ENCODE results near the gene MYEOV.

The MYEOV gene

DNA sequence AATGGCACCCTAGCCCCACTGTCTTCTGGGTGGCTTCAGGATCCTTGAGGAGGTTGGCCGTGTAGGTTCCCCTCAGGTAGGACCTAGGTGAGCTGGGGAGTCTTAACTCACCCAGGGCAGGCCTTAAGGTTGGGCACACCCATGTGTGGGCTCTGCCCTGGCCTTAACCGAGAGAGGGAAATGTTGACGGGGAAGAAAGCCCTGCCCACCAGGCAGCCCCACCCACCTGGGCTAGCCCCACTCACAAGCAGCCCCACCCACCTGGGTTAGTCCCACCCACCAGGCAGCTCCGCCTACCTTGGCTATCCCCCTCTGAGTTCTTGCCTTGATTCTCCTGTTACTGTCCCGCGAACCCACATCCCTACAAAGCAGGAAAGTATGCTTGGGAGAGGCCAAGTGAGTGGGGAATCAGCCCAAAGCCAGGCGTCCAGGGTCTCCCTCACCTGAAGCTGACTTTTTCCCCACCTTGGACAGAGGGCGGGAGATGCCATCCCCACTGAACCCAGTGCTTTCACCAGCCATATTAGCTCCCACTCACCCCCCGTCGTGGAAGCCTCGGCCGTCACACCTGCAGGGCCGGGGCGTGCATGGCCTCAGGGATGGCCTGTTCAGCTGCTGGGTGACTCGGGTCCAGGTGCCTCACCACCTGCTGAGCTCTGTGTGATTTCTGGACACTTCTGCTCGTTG lies at the start of gene MYEOV:
Gene MYEOV, plus strand, starts transcription at position 337 of the 687 bp plus-strand sequence. CDS start 1,200 bp downstream, outside the sequence.
- no peak within 1 kb of the TSS for H3K27ac ChIP-seq (ENCODE audit: low read depth, low read length)
- H3K4me1 ChIP-seq (ENCODE audit: control insufficient read depth in 5 of 5, insufficient read depth in 5 of 5, low read length in 5 of 5): peaks cover 19 to 63% (median 58%) of the 10 kb centered on the region in 5 donors

DNA sequence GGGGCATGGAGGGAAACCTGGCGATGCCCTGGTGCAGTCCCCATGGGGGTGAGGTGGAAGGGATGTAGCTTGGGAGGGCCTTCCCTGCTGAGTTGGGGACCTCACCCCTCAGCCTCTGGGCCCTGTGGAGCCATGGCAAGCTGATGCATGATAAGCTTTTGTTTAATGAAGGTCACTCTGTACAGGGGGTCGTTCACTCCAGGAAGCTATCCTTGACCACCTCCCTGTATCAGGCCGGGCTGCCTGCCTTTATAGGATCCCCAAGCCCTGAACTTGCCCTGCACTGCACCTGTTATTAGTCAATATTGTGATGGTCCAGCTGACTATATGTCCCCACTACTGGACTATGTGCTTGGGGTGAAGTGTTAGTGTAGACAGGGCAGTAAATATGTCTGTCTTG lies 49.7 kb upstream of the MYEOV start:
- Histone ChIP-seq H3K4me1 (ENCODE audit: control insufficient read depth in 5 of 5, insufficient read depth in 5 of 5, low read length in 5 of 5) (peaks cover 0 to 12% (median 8%) of the 10 kb centered on the region in 5 donors), H3K9ac (ENCODE audit: low read length in 5 of 5) (no peak overlapping the region), H3K27ac (ENCODE audit: low read depth, low read length) (no peak overlapping the region), H3K4me3 (ENCODE audit: low read depth in 1 of 5, low read length in 5 of 5) (no peak overlapping the region), H3K36me3 (ENCODE audit: control insufficient read depth in 5 of 5, insufficient read depth in 5 of 5, low read length in 5 of 5) (no peaks in the 10 kb centered on the region), H3K9me3 (ENCODE audit: control insufficient read depth in 5 of 5, low read length in 5 of 5) (no peaks in the 10 kb centered on the region), H3K27me3 (ENCODE audit: control insufficient read depth in 5 of 5, insufficient read depth in 4 of 5, low read length in 5 of 5) (peaks cover 0 to 4% (median 0%) of the 10 kb centered on the region in 5 donors)

More for the DNA sequence above, at the start of gene MYEOV:
- Histone ChIP-seq H3K36me3 (ENCODE audit: control insufficient read depth in 5 of 5, insufficient read depth in 5 of 5, low read length in 5 of 5) (no peaks in the 10 kb centered on the region), H3K9me3 (ENCODE audit: control insufficient read depth in 5 of 5, low read length in 5 of 5) (peaks cover 0 to 4% (median 0%) of the 10 kb centered on the region in 5 donors), H3K4me3 (ENCODE audit: low read depth in 1 of 5, low read length in 5 of 5) (peak within 1 kb of the TSS in 4 of 5 donors; percentile 45 to 50 (median 49)), H3K27me3 (ENCODE audit: control insufficient read depth in 5 of 5, insufficient read depth in 4 of 5, low read length in 5 of 5) (no peaks in the 10 kb centered on the region), H3K9ac (ENCODE audit: low read length in 5 of 5) (peak within 1 kb of the TSS in 3 of 5 donors; percentile 42 to 67 (median 56))

DNA sequence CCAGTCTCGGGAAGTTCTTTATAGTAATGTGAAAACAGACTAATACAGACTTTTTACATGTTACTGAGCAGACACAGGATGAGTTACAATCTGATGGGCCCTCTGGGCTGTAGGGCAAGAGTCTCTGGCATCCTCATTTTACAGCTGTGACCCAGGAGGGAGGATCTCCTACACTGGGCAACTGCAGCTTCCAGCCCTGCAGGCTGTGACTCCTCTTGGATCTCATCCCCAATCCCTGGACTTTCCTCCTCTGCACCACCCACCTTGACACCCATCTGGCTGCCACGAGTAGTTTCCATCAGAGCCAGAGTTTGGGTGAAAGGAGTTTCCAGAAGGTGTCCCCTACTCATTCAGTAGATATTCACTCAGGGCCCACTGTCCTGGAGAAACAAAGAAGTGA lies 48.9 kb upstream of the MYEOV start:
- Histone ChIP-seq H3K4me3 (ENCODE audit: low read depth in 1 of 5, low read length in 5 of 5) (no peak overlapping the region), H3K27ac (ENCODE audit: low read depth, low read length) (no peak overlapping the region), H3K9me3 (ENCODE audit: control insufficient read depth in 5 of 5, low read length in 5 of 5) (no peaks in the 10 kb centered on the region), H3K27me3 (ENCODE audit: control insufficient read depth in 5 of 5, insufficient read depth in 4 of 5, low read length in 5 of 5) (peaks cover 3 to 9% (median 5%) of the 10 kb centered on the region in 5 donors), H3K4me1 (ENCODE audit: control insufficient read depth in 5 of 5, insufficient read depth in 5 of 5, low read length in 5 of 5) (peaks cover 0 to 13% (median 12%) of the 10 kb centered on the region in 5 donors), H3K36me3 (ENCODE audit: control insufficient read depth in 5 of 5, insufficient read depth in 5 of 5, low read length in 5 of 5) (no peaks in the 10 kb centered on the region), H3K9ac (ENCODE audit: low read length in 5 of 5) (no peak overlapping the region)

DNA sequence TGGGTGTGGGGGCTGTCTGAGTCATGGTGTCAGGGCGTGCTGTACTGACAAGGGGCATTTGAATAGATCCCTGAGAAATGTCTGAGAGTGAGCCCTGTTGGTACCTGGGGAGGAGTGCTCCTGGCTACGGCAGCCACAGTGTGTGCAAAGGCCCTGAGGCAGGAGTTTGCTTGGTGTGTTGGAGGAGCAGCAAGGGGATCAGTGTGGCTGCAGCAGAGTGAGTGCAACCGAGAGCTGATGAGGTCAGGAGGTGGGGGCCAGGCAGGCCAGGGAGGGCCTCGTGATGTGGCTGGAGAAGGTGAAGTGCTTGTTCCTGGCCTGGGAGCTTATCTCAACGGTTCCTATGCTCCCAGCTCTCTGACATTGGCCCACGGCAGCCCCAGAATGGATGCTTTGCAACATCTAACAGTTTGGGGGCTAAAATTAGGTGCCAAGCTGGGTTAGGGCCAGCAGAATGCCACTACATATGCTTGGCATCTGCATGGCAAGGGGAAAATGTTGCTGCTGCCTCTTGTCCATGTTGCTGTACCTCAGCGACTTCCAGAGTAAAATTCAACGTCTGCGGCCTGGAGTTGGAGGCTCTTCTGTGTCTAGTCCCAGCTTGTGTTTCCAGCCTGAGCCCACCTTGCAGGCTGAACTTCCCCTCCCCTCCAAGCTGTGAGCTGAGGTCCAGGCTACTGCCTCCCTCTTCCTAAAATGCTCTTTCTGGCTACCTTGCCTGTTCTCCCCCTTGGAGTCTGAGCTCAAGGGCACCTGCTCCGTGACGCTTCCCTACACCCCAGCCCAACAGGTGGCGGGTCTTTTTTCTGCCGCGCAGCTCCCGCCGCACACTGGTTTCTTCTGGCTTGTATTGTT lies 48.2 kb upstream of the MYEOV start:
- Histone ChIP-seq H3K4me3 (ENCODE audit: low read depth in 1 of 5, low read length in 5 of 5) (no peak overlapping the region), H3K36me3 (ENCODE audit: control insufficient read depth in 5 of 5, insufficient read depth in 5 of 5, low read length in 5 of 5) (no peaks in the 10 kb centered on the region), H3K9me3 (ENCODE audit: control insufficient read depth in 5 of 5, low read length in 5 of 5) (no peaks in the 10 kb centered on the region), H3K27ac (ENCODE audit: low read depth, low read length) (no peak overlapping the region), H3K9ac (ENCODE audit: low read length in 5 of 5) (no peak overlapping the region), H3K4me1 (ENCODE audit: control insufficient read depth in 5 of 5, insufficient read depth in 5 of 5, low read length in 5 of 5) (peaks cover 0 to 13% (median 12%) of the 10 kb centered on the region in 5 donors), H3K27me3 (ENCODE audit: control insufficient read depth in 5 of 5, insufficient read depth in 4 of 5, low read length in 5 of 5) (peaks cover 4 to 12% (median 5%) of the 10 kb centered on the region in 5 donors)

- no peak overlapping the region for H3K4me3 ChIP-seq (ENCODE audit: low read depth in 1 of 5, low read length in 5 of 5)
- H3K9me3 ChIP-seq (ENCODE audit: control insufficient read depth in 5 of 5, low read length in 5 of 5): peaks cover 5 to 18% (median 12%) of the 10 kb centered on the region in 5 donors
- peaks cover 0 to 5% (median 0%) of the 10 kb centered on the region in 5 donors for H3K4me1 ChIP-seq (ENCODE audit: control insufficient read depth in 5 of 5, insufficient read depth in 5 of 5, low read length in 5 of 5)
- no peaks in the 10 kb centered on the region for H3K36me3 ChIP-seq (ENCODE audit: control insufficient read depth in 5 of 5, insufficient read depth in 5 of 5, low read length in 5 of 5)
- H3K27ac ChIP-seq (ENCODE audit: low read depth, low read length): no peak overlapping the region
- H3K9ac ChIP-seq (ENCODE audit: low read length in 5 of 5): no peak overlapping the region
- H3K27me3 ChIP-seq (ENCODE audit: control insufficient read depth in 5 of 5, insufficient read depth in 4 of 5, low read length in 5 of 5): peaks cover 4 to 23% (median 19%) of the 10 kb centered on the region in 5 donors
Observed at GRCh38 chr11:69249311-69250185, 44.4 kb upstream of the MYEOV start.

DNA sequence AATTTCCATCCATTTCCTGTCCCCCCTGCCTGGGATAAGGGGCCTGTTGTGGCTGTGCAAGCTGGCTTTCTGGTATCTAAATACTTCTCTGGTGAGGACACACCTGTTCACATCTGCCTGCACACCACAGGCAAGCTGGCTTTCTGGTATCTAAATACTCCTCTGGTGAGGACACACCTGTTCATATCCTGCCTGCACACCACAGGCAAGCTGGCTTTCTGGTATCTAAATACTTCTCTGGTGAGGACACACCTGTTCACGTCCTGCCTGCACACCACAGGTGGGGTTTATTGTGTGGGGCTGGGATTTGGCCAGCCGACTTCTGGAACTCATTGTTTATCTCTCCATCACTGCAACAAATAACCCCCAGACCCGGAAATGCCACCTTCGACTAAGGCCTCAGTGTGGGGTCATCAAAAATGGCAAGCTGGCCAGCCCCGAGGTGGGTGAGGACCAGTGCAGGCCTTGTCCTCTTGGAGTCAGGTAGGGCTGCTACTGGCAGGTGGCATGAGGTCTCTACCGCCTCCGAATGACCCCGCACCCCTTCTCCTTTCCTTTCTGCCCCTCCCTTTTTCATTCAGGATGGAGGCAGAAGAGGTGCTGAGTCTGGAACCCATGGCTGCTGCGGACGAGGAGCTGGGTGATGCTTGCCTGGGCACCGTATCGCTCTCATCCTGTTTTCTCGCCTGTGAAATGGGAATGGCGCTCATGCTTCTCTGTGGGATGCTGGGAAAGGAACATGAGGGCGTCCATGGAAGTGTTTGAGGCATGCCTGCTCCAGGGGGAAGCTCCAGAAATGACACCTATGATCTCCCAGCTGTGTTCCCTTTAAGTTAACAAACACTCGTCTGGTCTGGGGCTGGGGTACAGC lies 43.5 kb upstream of the MYEOV start:
- Histone ChIP-seq H3K4me3 (ENCODE audit: low read depth in 1 of 5, low read length in 5 of 5) (no peak overlapping the region), H3K4me1 (ENCODE audit: control insufficient read depth in 5 of 5, insufficient read depth in 5 of 5, low read length in 5 of 5) (peaks cover 0 to 5% (median 0%) of the 10 kb centered on the region in 5 donors), H3K9me3 (ENCODE audit: control insufficient read depth in 5 of 5, low read length in 5 of 5) (peaks cover 5 to 18% (median 12%) of the 10 kb centered on the region in 5 donors), H3K36me3 (ENCODE audit: control insufficient read depth in 5 of 5, insufficient read depth in 5 of 5, low read length in 5 of 5) (no peaks in the 10 kb centered on the region), H3K27ac (ENCODE audit: low read depth, low read length) (no peak overlapping the region), H3K27me3 (ENCODE audit: control insufficient read depth in 5 of 5, insufficient read depth in 4 of 5, low read length in 5 of 5) (peaks cover 4 to 27% (median 23%) of the 10 kb centered on the region in 5 donors), H3K9ac (ENCODE audit: low read length in 5 of 5) (no peak overlapping the region)

DNA sequence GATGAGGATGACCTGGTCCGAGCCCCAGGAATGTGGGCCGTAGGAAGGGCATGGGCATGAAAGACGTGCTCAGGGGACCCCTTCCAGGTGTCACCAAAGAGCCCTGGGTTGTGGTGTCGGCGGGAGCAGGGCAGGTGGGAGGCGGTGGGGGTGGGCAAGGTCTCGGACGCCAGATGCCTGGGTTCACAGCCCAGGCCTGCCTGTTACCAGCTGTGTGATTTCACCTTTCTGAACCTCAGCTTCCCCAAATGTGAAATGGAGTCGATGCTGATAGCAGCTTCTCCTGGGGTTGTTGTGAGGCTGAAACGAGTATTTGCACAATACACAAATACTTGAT lies 42.9 kb upstream of the MYEOV start:
- no peaks in the 10 kb centered on the region for H3K36me3 ChIP-seq (ENCODE audit: control insufficient read depth in 5 of 5, insufficient read depth in 5 of 5, low read length in 5 of 5)
- H3K27me3 ChIP-seq (ENCODE audit: control insufficient read depth in 5 of 5, insufficient read depth in 4 of 5, low read length in 5 of 5): peaks cover 4 to 27% (median 23%) of the 10 kb centered on the region in 5 donors
- H3K27ac ChIP-seq (ENCODE audit: low read depth, low read length): no peak overlapping the region
- no peak overlapping the region for H3K4me3 ChIP-seq (ENCODE audit: low read depth in 1 of 5, low read length in 5 of 5)
- peaks cover 0 to 5% (median 0%) of the 10 kb centered on the region in 5 donors for H3K4me1 ChIP-seq (ENCODE audit: control insufficient read depth in 5 of 5, insufficient read depth in 5 of 5, low read length in 5 of 5)
- no peak overlapping the region for H3K9ac ChIP-seq (ENCODE audit: low read length in 5 of 5)
- H3K9me3 ChIP-seq (ENCODE audit: control insufficient read depth in 5 of 5, low read length in 5 of 5): peaks cover 5 to 18% (median 12%) of the 10 kb centered on the region in 5 donors

- Histone ChIP-seq H3K27ac (ENCODE audit: low read depth, low read length) (no peak overlapping the region), H3K9ac (ENCODE audit: low read length in 5 of 5) (no peak overlapping the region), H3K27me3 (ENCODE audit: control insufficient read depth in 5 of 5, insufficient read depth in 4 of 5, low read length in 5 of 5) (peaks cover 4 to 28% (median 24%) of the 10 kb centered on the region in 5 donors), H3K4me3 (ENCODE audit: low read depth in 1 of 5, low read length in 5 of 5) (no peak overlapping the region), H3K9me3 (ENCODE audit: control insufficient read depth in 5 of 5, low read length in 5 of 5) (peaks cover 5 to 18% (median 12%) of the 10 kb centered on the region in 5 donors), H3K36me3 (ENCODE audit: control insufficient read depth in 5 of 5, insufficient read depth in 5 of 5, low read length in 5 of 5) (no peaks in the 10 kb centered on the region), H3K4me1 (ENCODE audit: control insufficient read depth in 5 of 5, insufficient read depth in 5 of 5, low read length in 5 of 5) (peaks cover 0 to 5% (median 0%) of the 10 kb centered on the region in 5 donors)
Observed at GRCh38 chr11:69251639-69252489, 42.1 kb upstream of the MYEOV start.

All from subcutaneous abdominal adipose tissue (tissue), 5 donors.